SK-N-SH (cell line): ENCODE data around the gene GABRG3. TPM values are rescaled to one million over a fixed set of nuclear protein-coding genes. Genes with fewer than 3 reads are reported as not detected.

Experiments
- CTCF ChIA-PET: fragments of 300-600, 350-600 bp; formaldehyde crosslinking; extraction: SDS; loops from one replicate; lab custom pipeline; 2021; lab: Yijun Ruan, JAX
- POLR2A ChIA-PET: fragments of 350-600 bp; sonication (Branson Sonifier 250); formaldehyde crosslinking; extraction: SDS; loops from one replicate; lab custom pipeline; 2020; ENCODE audit warnings: antibody characterized with exemption, inconsistent platforms; lab: Yijun Ruan, JAX
- DNase-seq: peaks from one replicate; pipeline ENCODE4 v3.0.0; 2012
- H2AFZ ChIP-seq: fragments of 200-600 bp; sonication (generic); 2 replicates; pipeline ENCODE4 v1.8.1; 2016; ENCODE audit warnings: antibody characterized with exemption, mild to moderate bottlenecking, low read depth
- H3F3A ChIP-seq: fragments of 200-600 bp; sonication (generic); replicated peaks from 2 replicates; pipeline ENCODE3; 2016; ENCODE audit warnings: antibody characterized with exemption, mild to moderate bottlenecking; ENCODE audit not compliant: insufficient read depth
- H3K27ac ChIP-seq, 2 experiments: fragments of 200-500 bp in 1 of 2; fragments of 200-600 bp in 1 of 2; sonication (Bioruptor generic) in 1 of 2; sonication (generic), shearing (Covaris generic) in 1 of 2; 2 replicates each; pipeline versions ENCODE4 v1.5.1 to v1.6.1; 2014 to 2016; ENCODE audit warnings: low read depth in 2 of 2, inconsistent platforms in 1 of 2, low read length in 1 of 2, mild to moderate bottlenecking in 1 of 2, mixed read lengths in 1 of 2
- H3K27me3 ChIP-seq: fragments of 200-600 bp; sonication (generic), shearing (Covaris generic); 2 replicates; pipeline ENCODE4 v1.6.1; 2016; ENCODE audit warnings: mixed run types; ENCODE audit not compliant: insufficient read depth
- H3K36me3 ChIP-seq, 2 experiments: fragments of 200-500 bp in 1 of 2; fragments of 200-600 bp in 1 of 2; sonication (Bioruptor generic) in 1 of 2; sonication (generic) in 1 of 2; replicated peaks in 1 of 2; 2 replicates each; pipeline versions ENCODE3 to v1.5.1; 2014 to 2016; ENCODE audit warnings: low read length in 1 of 2, mild to moderate bottlenecking in 1 of 2; ENCODE audit not compliant: insufficient read depth in 2 of 2, control insufficient read depth in 1 of 2
- H3K4me1 ChIP-seq, 2 experiments: fragments of 200-500 bp in 1 of 2; fragments of 200-600 bp in 1 of 2; sonication (Bioruptor generic) in 1 of 2; sonication (generic), shearing (Covaris generic) in 1 of 2; 2 replicates each; pipeline versions ENCODE4 v1.5.1 to v1.6.1; 2014 to 2016; ENCODE audit warnings: low read depth in 1 of 2, low read length in 1 of 2, mixed run types in 1 of 2; ENCODE audit not compliant: insufficient read depth in 2 of 2, control insufficient read depth in 1 of 2
- H3K4me2 ChIP-seq: fragments of 200-600 bp; sonication (generic), shearing (Covaris generic); 2 replicates; pipeline ENCODE4 v1.6.1; 2017; ENCODE audit warnings: mixed run types
- H3K4me3 ChIP-seq, 2 experiments: fragments of 200-500 bp in 1 of 2; fragments of 200-600 bp in 1 of 2; sonication (Bioruptor generic) in 1 of 2; sonication (generic), shearing (Covaris generic) in 1 of 2; 2 replicates each; pipeline versions ENCODE4 v1.5.1 to v1.8.1; 2014 to 2016; ENCODE audit warnings: low read depth in 2 of 2, inconsistent platforms in 1 of 2, low read length in 1 of 2, mild to moderate bottlenecking in 1 of 2, mixed read lengths in 1 of 2, moderate library complexity in 1 of 2
- H3K79me2 ChIP-seq: fragments of 200-600 bp; sonication (generic); 2 replicates; pipeline ENCODE4 v1.8.1; 2017; ENCODE audit warnings: mild to moderate bottlenecking; ENCODE audit not compliant: insufficient read depth
- H3K9ac ChIP-seq: fragments of 200-600 bp; sonication (generic); 2 replicates; pipeline ENCODE4 v1.6.1; 2017; ENCODE audit warnings: mixed run types
- H3K9me2 ChIP-seq: fragments of 200-600 bp; sonication (generic); 2 replicates; pipeline ENCODE4 v1.6.1; 2017; ENCODE audit warnings: mixed run types
- H3K9me3 ChIP-seq: fragments of 200-600 bp; sonication (generic); 2 replicates; pipeline ENCODE4 v1.6.1; 2017; ENCODE audit warnings: mixed run types, mild to moderate bottlenecking, moderate library complexity
- H4K20me1 ChIP-seq: fragments of 200-600 bp; sonication (generic); 2 replicates; pipeline ENCODE4 v1.6.1; 2017; ENCODE audit warnings: mild to moderate bottlenecking, mixed run types; ENCODE audit not compliant: insufficient read depth
- ELF1 ChIP-seq: IDR thresholded peaks from 2 replicates; pipeline ENCODE4 v1.4.0; 2012
- EP300 ChIP-seq, 2 experiments: IDR thresholded peaks; 2 replicates each; pipeline versions ENCODE4 v1.4.0 to v1.6.1; 2012; ENCODE audit warnings: borderline replicate concordance in 1 of 2, low read depth in 1 of 2, low read length in 1 of 2
- FOXM1 ChIP-seq: IDR thresholded peaks from 2 replicates; pipeline ENCODE4 v1.4.0; 2012; ENCODE audit warnings: low read depth, mild to moderate bottlenecking
- GABPA ChIP-seq: IDR thresholded peaks from 2 replicates; pipeline ENCODE4 v1.4.0; 2012; ENCODE audit warnings: low read depth, mild to moderate bottlenecking
- MEF2A ChIP-seq: IDR thresholded peaks from 2 replicates; pipeline ENCODE4 v1.4.0; 2012; ENCODE audit warnings: low read depth, borderline replicate concordance
- NFIC ChIP-seq: IDR thresholded peaks from 2 replicates; pipeline ENCODE4 v1.4.0; 2012; ENCODE audit warnings: borderline replicate concordance
- NRF1 ChIP-seq: IDR thresholded peaks from 2 replicates; pipeline ENCODE4 v1.6.1; 2012; ENCODE audit warnings: low read depth, mild to moderate bottlenecking, low read length
- RCOR1 ChIP-seq: fragments of 150-350 bp; IDR thresholded peaks from 2 replicates; pipeline ENCODE4 v1.6.1; 2017; ENCODE audit warnings: antibody characterized with exemption, low read length
- RFX5 ChIP-seq: IDR thresholded peaks from 2 replicates; pipeline ENCODE4 v1.6.1; 2012; ENCODE audit warnings: mild to moderate bottlenecking, improper control_type of control experiment, low read length
- RXRA ChIP-seq: IDR thresholded peaks from 2 replicates; pipeline ENCODE4 v1.4.0; 2012; ENCODE audit warnings: low read depth, mild to moderate bottlenecking, borderline replicate concordance
- TAF1 ChIP-seq: IDR thresholded peaks from 2 replicates; pipeline ENCODE4 v1.6.1; 2012; ENCODE audit warnings: low read depth, mild to moderate bottlenecking, low read length, moderate library complexity, borderline replicate concordance
- TCF12 ChIP-seq: IDR thresholded peaks from 2 replicates; pipeline ENCODE4 v1.4.0; 2012
- USF2 ChIP-seq: fragments of 150-350 bp; IDR thresholded peaks from 2 replicates; pipeline ENCODE4 v1.6.1; 2017; ENCODE audit warnings: antibody characterized with exemption, low read length, low read depth, borderline replicate concordance
- ZBTB33 ChIP-seq: IDR thresholded peaks from 2 replicates; pipeline ENCODE4 v1.4.0; 2012; ENCODE audit warnings: low read depth, borderline replicate concordance
- WGBS: methylation state at CpG from one replicate; pipeline ENCODE4 v1.1.6; 2017; ENCODE audit warnings: low lambda C conversion rate; 5-methylcytosine and 5-hydroxymethylcytosine counted together
- polyA plus RNA-seq, 3 experiments: library from polyadenylated mRNA; depleted of rRNA; stranded (reverse); fragments of >200 nt; gene quantifications; 2 replicates each; pipeline ENCODE4 v1.2.3, GENCODE V29; 2012
- TF ChIP-seq, protein P1 (sequence below): fragments of 200-600 bp; sonication (generic); IDR thresholded peaks from 2 replicates; pipeline ENCODE4 v1.6.1; 2017; ENCODE audit warnings: antibody characterized with exemption, mild to moderate bottlenecking, moderate library complexity
- TF ChIP-seq, protein P2 (sequence below): IDR thresholded peaks from 2 replicates; pipeline ENCODE4 v1.4.0; 2012; ENCODE audit warnings: low read depth, borderline replicate concordance

Gene GABRG3
- polyA plus RNA-seq, 1 of the 3 experiments (the other 2 are of a cell fraction), result not detected

DNA sequence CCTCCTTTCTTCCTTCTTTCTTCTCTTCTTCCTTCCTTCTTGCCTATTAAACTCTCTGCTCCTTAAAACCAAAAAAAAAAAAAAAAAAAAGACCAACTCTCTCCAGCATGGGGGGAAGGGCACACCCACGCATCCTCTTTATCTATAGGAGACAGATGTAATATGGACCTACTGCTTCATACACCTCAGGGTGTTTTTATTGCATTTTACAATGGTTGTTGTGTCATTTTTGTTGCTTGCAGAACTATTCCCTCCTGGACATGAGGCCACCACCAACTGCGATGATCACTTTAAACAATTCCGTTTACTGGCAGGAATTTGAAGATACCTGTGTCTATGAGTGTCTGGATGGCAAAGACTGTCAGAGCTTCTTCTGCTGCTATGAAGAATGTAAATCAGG is 561.4 kb downstream of the GABRG3 start:
- no peaks in the 10 kb centered on the region for H3F3A ChIP-seq
- WGBS, result 49% methylated on average over 3 of the region's 3 CpGs
- no peak overlapping the region for H3K4me3 ChIP-seq
- H3K79me2 ChIP-seq, result no peaks in the 10 kb centered on the region
- no peaks in the 10 kb centered on the region for H3K27me3 ChIP-seq
- ChIA-PET CTCF (no interaction called here), POLR2A (no interaction called here)
- no peak overlapping the region for H2AFZ ChIP-seq
- H3K36me3 ChIP-seq, result no peaks in the 10 kb centered on the region
- no peaks in the 10 kb centered on the region for H4K20me1 ChIP-seq
- H3K4me1 ChIP-seq, result peaks cover 0 to 3% of the 10 kb centered on the region in 2 experiments; a peak in 1 of 4 replicates
- no peak overlapping the region for H3K27ac ChIP-seq
- H3K9me3 ChIP-seq, result no peaks in the 10 kb centered on the region
- H3K9me2 ChIP-seq, result no peaks in the 10 kb centered on the region
- H3K9ac ChIP-seq, result no peak overlapping the region
- DNase-seq, result no peak
- no peak for TF ChIP-seq ELF1
- no peak for TF ChIP-seq GABPA
- TF ChIP-seq EP300 (IDR thresholded peaks at IDR 0.05; ENCODE audit: borderline replicate concordance in 1 of 2, low read depth in 1 of 2, low read length in 1 of 2), result no peak
- TF ChIP-seq FOXM1, result no peak
- TF ChIP-seq, protein P1, sequence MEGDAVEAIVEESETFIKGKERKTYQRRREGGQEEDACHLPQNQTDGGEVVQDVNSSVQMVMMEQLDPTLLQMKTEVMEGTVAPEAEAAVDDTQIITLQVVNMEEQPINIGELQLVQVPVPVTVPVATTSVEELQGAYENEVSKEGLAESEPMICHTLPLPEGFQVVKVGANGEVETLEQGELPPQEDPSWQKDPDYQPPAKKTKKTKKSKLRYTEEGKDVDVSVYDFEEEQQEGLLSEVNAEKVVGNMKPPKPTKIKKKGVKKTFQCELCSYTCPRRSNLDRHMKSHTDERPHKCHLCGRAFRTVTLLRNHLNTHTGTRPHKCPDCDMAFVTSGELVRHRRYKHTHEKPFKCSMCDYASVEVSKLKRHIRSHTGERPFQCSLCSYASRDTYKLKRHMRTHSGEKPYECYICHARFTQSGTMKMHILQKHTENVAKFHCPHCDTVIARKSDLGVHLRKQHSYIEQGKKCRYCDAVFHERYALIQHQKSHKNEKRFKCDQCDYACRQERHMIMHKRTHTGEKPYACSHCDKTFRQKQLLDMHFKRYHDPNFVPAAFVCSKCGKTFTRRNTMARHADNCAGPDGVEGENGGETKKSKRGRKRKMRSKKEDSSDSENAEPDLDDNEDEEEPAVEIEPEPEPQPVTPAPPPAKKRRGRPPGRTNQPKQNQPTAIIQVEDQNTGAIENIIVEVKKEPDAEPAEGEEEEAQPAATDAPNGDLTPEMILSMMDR, result no peak
- no peak for TF ChIP-seq NRF1
- TF ChIP-seq ZBTB33, result no peak
- TF ChIP-seq, protein P2, sequence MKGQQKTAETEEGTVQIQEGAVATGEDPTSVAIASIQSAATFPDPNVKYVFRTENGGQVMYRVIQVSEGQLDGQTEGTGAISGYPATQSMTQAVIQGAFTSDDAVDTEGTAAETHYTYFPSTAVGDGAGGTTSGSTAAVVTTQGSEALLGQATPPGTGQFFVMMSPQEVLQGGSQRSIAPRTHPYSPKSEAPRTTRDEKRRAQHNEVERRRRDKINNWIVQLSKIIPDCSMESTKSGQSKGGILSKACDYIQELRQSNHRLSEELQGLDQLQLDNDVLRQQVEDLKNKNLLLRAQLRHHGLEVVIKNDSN, result no peak
- TF ChIP-seq TAF1, result no peak
- TF ChIP-seq NFIC, result no peak
- TF ChIP-seq USF2, result no peak
- TF ChIP-seq MEF2A, result no peak
- no peak for TF ChIP-seq TCF12
- no peak for TF ChIP-seq RCOR1
- TF ChIP-seq RXRA, result no peak
- no peak for TF ChIP-seq RFX5
- no peak overlapping the region for H3K4me2 ChIP-seq
